IPS-11a (cell line): ENCODE data around the gene PCDHAC2.

Experiments
- H3K4me3 ChIP-seq: one replicate; pipeline ENCODE4 v1.5.1; 2013; ENCODE audit warnings: low read depth, low read length, control low read depth

PCDHAC2 gene

DNA sequence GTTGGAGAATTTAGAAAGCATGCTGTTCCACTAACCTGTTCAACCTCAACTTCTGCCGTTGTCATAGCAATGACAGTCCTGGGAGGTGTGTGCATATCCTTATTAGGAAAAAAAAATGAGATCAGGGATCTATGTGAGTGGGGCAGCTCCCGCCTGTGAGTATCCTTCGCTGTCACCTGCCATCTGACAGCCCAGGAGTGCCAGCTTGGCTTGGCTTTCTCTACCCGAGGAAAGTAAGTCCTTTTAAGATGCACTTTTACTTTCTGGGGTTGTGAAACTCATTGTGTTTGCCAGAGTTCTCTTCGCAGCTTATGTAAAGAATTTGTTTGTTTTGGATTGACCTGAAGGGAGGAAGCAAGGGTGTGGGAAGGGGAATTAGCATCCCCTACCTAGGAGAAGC lies 21.8 kb downstream of the PCDHAC2 start:
- H3K4me3 ChIP-seq, result no peak overlapping the region

- no peak overlapping the region for H3K4me3 ChIP-seq
Measured at GRCh38 chr5:140988608-140989007, 22.3 kb downstream of the PCDHAC2 start.

- no peak overlapping the region for H3K4me3 ChIP-seq
Measured at GRCh38 chr5:140989254-140990020, 23.2 kb downstream of the PCDHAC2 start.

- H3K4me3 ChIP-seq, result no peak overlapping the region
Measured at GRCh38 chr5:140992828-140993227, 26.6 kb downstream of the PCDHAC2 start.

GRCh38 chr5:140996060-140996459 lies 29.8 kb downstream of the PCDHAC2 start:
- H3K4me3 ChIP-seq, result no peak overlapping the region

- no peak overlapping the region for H3K4me3 ChIP-seq
Measured at GRCh38 chr5:140998921-140999410, 32.7 kb downstream of the PCDHAC2 start.

DNA sequence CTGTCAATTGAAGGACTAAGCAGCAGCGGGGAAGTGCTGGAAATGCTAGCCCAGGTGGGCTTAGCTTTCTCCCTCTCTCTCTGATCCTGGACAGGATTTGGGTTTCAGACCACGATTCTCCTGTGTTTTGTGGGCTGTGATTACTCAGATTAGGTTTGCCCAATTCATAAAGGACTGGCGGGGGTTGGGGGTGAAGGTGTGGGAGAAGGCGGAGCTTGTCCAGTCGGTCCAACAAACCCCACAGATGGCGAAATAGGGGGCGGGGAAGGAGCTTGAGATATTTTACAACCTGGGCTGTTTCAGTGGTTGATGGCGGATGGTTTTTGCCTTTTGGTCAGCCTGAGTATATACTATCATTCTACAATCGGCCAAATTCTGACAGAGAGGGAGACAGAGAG lies 35.2 kb downstream of the PCDHAC2 start:
- peak overlapping the region; percentile 45 for H3K4me3 ChIP-seq

GRCh38 chr5:141001844-141002604 lies 35.7 kb downstream of the PCDHAC2 start:
- peak overlapping the region; percentile 45 for H3K4me3 ChIP-seq

DNA sequence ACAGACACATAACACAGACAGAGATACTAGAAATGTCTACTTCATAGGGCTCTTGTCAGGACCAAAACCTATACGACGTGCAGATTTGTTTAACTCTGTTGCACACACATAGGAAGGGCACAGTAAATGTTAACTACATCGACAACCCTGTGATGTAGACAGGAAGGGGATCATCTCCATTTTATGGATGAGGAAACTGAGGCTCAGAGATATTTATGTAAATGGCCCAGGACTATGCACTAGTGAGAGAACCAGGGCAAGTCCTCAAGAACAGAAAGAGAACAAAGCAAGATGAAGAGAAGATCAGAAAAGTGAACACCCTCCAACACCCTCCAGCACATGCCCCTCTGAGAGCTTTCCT lies 36.3 kb downstream of the PCDHAC2 start:
- no peak overlapping the region for H3K4me3 ChIP-seq

GRCh38 chr5:141003031-141003430 lies 36.8 kb downstream of the PCDHAC2 start:
- H3K4me3 ChIP-seq, result no peak overlapping the region

GRCh38 chr5:141003791-141004611 lies 37.7 kb downstream of the PCDHAC2 start:
- H3K4me3 ChIP-seq, result no peak overlapping the region

DNA sequence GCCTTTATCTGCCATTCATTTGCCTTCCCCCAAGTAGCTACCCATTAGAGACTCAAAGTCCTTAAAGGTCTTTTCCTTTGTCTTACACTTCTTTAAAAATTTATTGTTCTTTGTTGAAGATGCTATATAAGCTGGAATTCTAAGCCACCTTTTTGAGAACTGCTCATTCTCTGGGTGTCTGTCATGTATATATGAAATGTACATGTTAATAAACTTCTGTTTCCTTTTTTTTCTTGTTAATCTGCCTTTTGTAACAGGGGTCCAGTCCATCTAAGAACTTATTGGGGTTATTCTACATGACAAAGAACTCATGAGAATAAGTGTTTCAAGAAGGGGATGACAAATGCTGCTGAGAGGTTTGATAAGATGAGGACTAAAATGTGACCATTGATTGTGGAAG lies 41.5 kb downstream of the PCDHAC2 start:
- no peak overlapping the region for H3K4me3 ChIP-seq

DNA sequence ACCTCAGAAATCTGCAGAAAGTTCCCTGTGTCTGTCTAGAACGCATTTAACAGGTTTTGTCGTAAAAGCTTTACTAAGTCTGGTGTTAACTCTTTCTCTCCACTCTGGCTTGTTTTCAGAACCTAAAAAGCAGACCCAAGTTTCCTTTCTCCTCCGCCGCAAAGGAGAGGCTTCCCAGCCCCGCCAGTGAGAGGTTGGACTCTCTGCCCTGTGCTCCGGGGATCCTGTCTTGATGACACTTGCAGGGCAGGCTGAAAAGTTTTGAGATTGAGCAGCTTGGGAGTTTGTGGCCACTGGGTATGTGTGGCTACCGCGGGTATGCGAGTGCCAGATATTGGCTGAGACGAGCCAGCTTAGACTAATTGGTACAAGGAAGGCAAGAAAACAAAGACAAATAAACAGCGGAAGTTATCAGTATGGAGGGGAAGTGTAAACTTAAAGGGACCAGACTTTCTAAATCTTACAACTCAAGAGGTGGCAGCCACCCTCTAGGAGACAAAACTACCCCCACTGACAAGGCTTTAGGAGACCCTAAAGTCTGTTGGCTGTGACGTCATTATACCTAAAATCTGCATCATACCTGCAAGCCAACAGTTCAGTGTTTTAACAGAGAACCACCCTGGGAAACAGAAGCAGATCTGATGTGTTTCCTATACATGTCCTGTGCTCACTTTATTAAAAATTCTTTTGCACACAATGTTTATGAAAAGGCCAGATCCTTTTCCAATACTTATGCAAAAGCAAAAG lies 43.9 kb downstream of the PCDHAC2 start:
- no peak overlapping the region for H3K4me3 ChIP-seq

- no peak overlapping the region for H3K4me3 ChIP-seq
Measured at GRCh38 chr5:141017943-141018342, 51.7 kb downstream of the PCDHAC2 start.
